Measurements from ENCODE around the gene MYO15B. TPM values are rescaled to one million over a fixed set of nuclear protein-coding genes. Genes with fewer than 3 reads are reported as not detected.
"Not testable (repeated sequence)": the region's sequence is repeated elsewhere in the genome, so short reads cannot be mapped to it uniquely, and the experiment has no call there.

MYO15B gene
- total RNA-seq, 1 donor from 2014 or later, result 4.3 TPM

DNA sequence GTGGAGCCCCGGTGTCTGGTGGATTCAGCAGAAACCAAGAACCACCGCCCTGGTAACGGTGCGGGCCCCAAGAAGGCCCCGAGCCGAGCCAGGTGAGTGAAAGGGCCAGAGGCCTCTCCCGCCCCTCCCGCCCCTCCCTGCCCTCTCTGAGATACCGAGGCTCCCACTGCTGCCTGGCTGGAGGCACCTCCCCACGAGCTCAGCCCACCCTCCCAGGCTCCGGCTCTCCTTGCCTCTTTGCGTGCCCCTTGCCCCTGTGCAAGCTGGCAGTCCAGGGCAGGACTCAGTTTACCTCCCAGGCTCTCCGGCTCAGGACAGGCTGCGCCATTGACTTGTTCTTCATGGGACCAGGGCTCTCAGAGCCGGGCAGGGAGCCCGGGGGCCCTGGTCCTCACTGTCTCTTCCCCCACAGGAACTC is 14.1 kb upstream of the MYO15B start:
- TF ChIP-seq, protein P1, sequence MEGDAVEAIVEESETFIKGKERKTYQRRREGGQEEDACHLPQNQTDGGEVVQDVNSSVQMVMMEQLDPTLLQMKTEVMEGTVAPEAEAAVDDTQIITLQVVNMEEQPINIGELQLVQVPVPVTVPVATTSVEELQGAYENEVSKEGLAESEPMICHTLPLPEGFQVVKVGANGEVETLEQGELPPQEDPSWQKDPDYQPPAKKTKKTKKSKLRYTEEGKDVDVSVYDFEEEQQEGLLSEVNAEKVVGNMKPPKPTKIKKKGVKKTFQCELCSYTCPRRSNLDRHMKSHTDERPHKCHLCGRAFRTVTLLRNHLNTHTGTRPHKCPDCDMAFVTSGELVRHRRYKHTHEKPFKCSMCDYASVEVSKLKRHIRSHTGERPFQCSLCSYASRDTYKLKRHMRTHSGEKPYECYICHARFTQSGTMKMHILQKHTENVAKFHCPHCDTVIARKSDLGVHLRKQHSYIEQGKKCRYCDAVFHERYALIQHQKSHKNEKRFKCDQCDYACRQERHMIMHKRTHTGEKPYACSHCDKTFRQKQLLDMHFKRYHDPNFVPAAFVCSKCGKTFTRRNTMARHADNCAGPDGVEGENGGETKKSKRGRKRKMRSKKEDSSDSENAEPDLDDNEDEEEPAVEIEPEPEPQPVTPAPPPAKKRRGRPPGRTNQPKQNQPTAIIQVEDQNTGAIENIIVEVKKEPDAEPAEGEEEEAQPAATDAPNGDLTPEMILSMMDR (IDR thresholded peaks at IDR 0.05; ENCODE audit: insufficient read depth, low read length, poor library complexity, severe bottlenecking), result no peak
- H3K4me3 ChIP-seq (ENCODE audit: low read depth, low read length), result no peak overlapping the region
- H3K27me3 ChIP-seq (ENCODE audit: control insufficient read depth, insufficient read depth, low read length), result no peaks in the 10 kb centered on the region
- no peak for DNase-seq (ENCODE audit: low read depth)
- H3K36me3 ChIP-seq (ENCODE audit: control insufficient read depth, insufficient read depth, low read length), result peaks cover 1% of the 10 kb centered on the region

DNA sequence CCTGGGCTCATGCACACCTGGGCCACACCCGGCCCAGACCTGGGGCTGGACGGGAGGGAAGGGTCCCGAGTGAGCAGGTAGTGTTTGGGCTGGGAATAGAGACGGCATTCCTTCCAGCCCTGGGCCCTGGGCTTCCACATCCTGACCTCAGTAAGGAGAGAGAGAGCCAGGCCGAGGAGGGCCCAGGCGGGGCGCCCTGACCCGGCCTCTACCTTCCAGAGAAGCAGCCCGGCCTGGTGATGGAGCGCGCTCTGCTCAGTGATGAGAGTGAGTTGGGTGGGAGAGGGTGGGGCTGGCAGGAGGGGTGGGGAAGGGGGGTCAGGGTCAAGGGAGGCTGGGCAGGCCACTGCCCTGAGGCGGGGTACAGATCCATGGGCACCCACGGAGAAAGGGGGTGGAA is 13.6 kb upstream of the MYO15B start:
- peaks cover 1% of the 10 kb centered on the region for H3K36me3 ChIP-seq (ENCODE audit: control insufficient read depth, insufficient read depth, low read length)
- DNase-seq (ENCODE audit: low read depth), result no peak
- TF ChIP-seq, protein P1 (IDR thresholded peaks at IDR 0.05; ENCODE audit: insufficient read depth, low read length, poor library complexity, severe bottlenecking), result no peak
- no peak overlapping the region for H3K4me3 ChIP-seq (ENCODE audit: low read depth, low read length)
- H3K27me3 ChIP-seq (ENCODE audit: control insufficient read depth, insufficient read depth, low read length), result no peaks in the 10 kb centered on the region

DNA sequence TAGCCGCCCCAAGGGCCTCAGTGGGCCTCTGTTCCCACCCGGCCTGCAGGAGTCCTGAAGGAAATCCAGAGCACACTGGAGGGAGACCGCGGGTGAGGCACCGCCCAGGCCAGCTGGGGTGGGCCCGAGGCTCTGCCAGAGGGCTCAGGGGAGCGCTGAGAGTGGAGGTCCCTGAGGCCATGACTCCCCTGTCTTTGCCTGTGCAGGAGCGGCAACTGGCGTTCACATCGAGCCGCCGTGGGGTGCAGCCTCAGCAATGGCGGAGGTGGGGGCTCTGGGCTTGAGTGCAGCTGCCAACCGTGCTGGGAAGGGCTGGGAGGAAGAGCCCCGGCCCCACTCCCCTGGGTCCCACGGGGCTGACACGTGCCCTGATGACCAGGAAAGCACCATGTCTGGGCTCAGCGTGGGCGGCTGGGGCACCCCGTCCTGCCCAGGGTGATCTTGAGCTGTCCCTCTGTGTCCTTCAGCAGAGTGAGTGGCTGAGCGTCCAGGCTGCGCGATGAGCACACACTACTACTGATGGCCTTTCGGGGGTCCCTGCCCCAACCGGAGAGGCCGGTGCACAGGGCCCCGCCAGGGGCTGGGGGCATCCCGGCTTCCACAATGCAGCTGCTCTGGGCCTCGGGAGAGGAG is 13.1 kb upstream of the MYO15B start:
- no peaks in the 10 kb centered on the region for H3K27me3 ChIP-seq (ENCODE audit: control insufficient read depth, insufficient read depth, low read length)
- no peak for DNase-seq (ENCODE audit: low read depth)
- no peak overlapping the region for H3K4me3 ChIP-seq (ENCODE audit: low read depth, low read length)
- H3K36me3 ChIP-seq (ENCODE audit: control insufficient read depth, insufficient read depth, low read length), result peaks cover 1% of the 10 kb centered on the region
- TF ChIP-seq, protein P1 (IDR thresholded peaks at IDR 0.05; ENCODE audit: insufficient read depth, low read length, poor library complexity, severe bottlenecking), result no peak

DNA sequence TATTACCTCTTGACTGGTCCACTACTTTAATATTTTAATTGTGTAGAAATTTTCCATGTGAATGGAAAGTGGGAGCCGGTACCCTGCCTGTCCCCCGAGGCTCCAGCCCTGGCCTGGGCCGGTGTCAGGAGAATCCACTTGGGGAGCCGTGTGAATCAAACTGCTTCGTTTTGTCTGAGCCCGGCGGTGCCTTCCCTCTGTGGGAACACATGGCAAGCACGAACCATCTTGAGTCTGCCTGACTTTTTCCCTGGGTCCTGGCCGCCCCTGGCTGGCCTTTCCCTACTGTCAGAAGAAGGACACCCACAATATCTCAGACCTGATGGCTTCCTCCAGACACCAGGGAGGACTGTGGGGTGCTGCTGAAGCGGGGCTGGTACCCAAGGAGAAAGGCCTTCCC is 12.4 kb upstream of the MYO15B start:
- H3K27me3 ChIP-seq (ENCODE audit: control insufficient read depth, insufficient read depth, low read length), result no peaks in the 10 kb centered on the region
- TF ChIP-seq, protein P1 (IDR thresholded peaks at IDR 0.05; ENCODE audit: insufficient read depth, low read length, poor library complexity, severe bottlenecking), result no peak
- H3K36me3 ChIP-seq (ENCODE audit: control insufficient read depth, insufficient read depth, low read length), result peaks cover 1% of the 10 kb centered on the region
- no peak overlapping the region for H3K4me3 ChIP-seq (ENCODE audit: low read depth, low read length)
- DNase-seq (ENCODE audit: low read depth), result no peak

DNA sequence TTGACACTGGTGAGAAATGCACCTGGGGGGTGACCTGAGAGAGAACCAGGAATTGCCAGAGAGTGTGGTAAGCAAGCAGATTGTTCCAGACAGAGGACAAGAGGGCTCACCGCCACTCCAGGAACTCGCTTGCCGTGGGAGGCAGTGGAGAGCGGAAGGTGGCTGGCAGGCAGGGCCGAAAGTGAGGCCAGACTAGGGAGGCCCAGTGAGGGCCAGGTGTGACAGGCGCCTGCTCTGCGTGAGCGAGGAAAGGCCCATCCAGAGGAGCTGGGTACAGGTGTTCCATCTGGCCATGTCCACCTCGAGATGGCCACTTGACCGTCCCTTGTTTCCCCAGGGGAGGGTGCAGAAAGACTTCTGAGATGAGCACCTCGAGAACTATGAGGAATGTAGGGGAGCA is 11.9 kb upstream of the MYO15B start:
- Histone ChIP-seq H3K27me3 (ENCODE audit: control insufficient read depth, insufficient read depth, low read length) (no peaks in the 10 kb centered on the region), H3K36me3 (ENCODE audit: control insufficient read depth, insufficient read depth, low read length) (peaks cover under 1% of the 10 kb centered on the region), H3K4me3 (ENCODE audit: low read depth, low read length) (no peak overlapping the region)
- no peak for DNase-seq (ENCODE audit: low read depth)
- TF ChIP-seq, protein P1 (IDR thresholded peaks at IDR 0.05; ENCODE audit: insufficient read depth, low read length, poor library complexity, severe bottlenecking), result no peak

DNA sequence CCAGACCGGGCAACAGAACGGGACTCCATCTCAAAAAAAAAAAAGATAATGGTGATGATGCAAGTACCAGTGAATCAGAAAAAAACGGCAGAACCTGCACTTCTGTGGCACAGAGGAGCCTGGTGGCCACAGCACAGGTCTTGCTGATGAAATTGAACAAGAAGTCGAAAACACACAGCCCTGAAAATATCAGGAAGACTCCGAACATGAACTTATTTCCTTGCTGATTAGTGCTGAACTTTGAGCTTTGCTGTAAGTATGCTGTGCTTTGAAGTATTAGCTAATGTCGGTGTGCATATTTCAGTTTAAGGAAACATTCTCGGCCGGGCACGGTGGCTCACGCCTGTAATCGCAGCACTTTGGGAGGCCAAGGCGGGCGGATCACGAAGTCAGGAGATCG is 10.9 kb upstream of the MYO15B start:
- no peak for DNase-seq (ENCODE audit: low read depth)
- no peaks in the 10 kb centered on the region for H3K36me3 ChIP-seq (ENCODE audit: control insufficient read depth, insufficient read depth, low read length)
- no peak overlapping the region for H3K4me3 ChIP-seq (ENCODE audit: low read depth, low read length)
- no peaks in the 10 kb centered on the region for H3K27me3 ChIP-seq (ENCODE audit: control insufficient read depth, insufficient read depth, low read length)
- TF ChIP-seq, protein P1 (IDR thresholded peaks at IDR 0.05; ENCODE audit: insufficient read depth, low read length, poor library complexity, severe bottlenecking), result no peak

DNA sequence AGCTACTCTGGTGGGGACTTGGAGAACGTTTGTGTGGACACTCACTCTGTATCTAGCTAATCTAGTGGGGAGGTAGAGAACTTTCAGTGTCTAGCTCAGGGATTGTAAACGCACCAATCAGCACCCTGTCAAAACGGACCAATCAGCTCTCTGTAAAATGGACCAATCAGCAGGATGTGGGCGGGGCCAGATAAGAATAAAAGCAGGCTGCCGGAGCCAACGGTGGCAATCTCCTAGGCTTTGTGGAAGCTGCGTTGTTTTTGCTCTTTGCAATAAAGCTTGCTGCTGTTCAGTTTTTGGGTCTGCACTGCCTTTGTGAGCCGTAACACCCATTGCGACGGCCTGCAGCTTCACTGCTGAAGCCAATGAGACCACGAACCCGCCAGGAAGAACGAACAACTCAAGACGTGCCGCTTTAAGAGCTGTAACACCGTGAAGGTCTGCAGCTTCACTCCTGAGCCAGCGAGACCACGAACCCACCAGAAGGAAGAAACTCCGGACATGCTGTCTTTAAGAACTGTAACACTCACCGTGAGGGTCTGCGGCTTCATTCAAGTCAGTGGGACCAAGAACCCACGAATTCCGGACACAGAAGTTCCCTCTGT is 6.4 kb upstream of the MYO15B start:
- H3K36me3 ChIP-seq (ENCODE audit: control insufficient read depth, insufficient read depth, low read length); H3K4me3 ChIP-seq (ENCODE audit: low read depth, low read length); DNase-seq (ENCODE audit: low read depth); H3K27me3 ChIP-seq (ENCODE audit: control insufficient read depth, insufficient read depth, low read length): not testable (repeated sequence)

DNA sequence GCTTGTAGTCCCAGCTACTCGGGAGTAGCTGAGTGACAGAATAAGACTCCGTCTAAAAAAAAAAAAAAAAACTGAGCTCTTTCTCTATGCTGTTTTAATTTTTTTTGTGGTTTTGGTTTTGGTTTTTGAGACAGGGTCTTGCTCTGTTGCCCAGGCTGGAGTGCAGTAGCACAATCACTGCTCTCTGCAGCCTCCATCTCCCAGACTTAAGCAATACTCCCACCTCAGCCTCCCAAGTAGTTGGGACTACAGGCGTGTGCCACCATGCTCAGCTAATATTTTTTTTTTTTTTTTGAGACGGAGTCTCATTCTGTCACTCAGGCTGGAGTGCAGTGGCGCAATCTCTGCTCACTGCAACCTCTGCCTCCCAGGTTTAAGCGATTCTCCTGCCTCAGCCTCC is 4.4 kb upstream of the MYO15B start:
- not testable (repeated sequence) for H3K4me3 ChIP-seq (ENCODE audit: low read depth, low read length); DNase-seq (ENCODE audit: low read depth); H3K36me3 ChIP-seq (ENCODE audit: control insufficient read depth, insufficient read depth, low read length); H3K27me3 ChIP-seq (ENCODE audit: control insufficient read depth, insufficient read depth, low read length)

All from kidney epithelial cell (primary cell).